Mesenchymal stem cell (in vitro differentiated cells and primary cell): ENCODE results near the gene HIKESHI.
"Not testable (repeated sequence)": the region's sequence is repeated elsewhere in the genome, so short reads cannot be mapped to it uniquely, and the experiment has no call there.

ENCODE experiments used
- DNase-seq: peaks from one replicate; pipeline ENCODE4 v3.0.0-alpha.2; 2013
- H2AFZ ChIP-seq: one replicate; pipeline ENCODE4 v1.6.1; 2013; ENCODE audit warnings: low read depth, mild to moderate bottlenecking, control low read depth, inconsistent platforms, low read length, moderate library complexity
- H2AK5ac ChIP-seq: 2 replicates; pipeline ENCODE4 v1.6.1; 2013; ENCODE audit warnings: low read length, moderate library complexity, mild to moderate bottlenecking, inconsistent platforms; ENCODE audit not compliant: severe bottlenecking
- H2BK120ac ChIP-seq: one replicate; pipeline ENCODE4 v1.6.1; 2013; ENCODE audit warnings: low read depth, mild to moderate bottlenecking, inconsistent platforms, low read length, moderate library complexity
- H2BK12ac ChIP-seq, 2 experiments: one replicate each; pipeline ENCODE4 v1.6.1; 2013; ENCODE audit warnings: inconsistent platforms in 2 of 2, low read length in 2 of 2, mild to moderate bottlenecking in 2 of 2, moderate library complexity in 2 of 2, control low read depth in 1 of 2
- H2BK15ac ChIP-seq: one replicate; pipeline ENCODE4 v1.6.1; 2013; ENCODE audit warnings: mild to moderate bottlenecking, low read depth, inconsistent platforms; ENCODE audit not compliant: poor library complexity, severe bottlenecking
- H2BK5ac ChIP-seq: 2 replicates; pipeline ENCODE4 v1.6.1; 2013; ENCODE audit warnings: low read depth, mild to moderate bottlenecking, low read length, control low read depth, inconsistent platforms; ENCODE audit not compliant: poor library complexity, severe bottlenecking
- H3K14ac ChIP-seq, 2 experiments: one replicate each; pipeline ENCODE4 v1.6.1; 2013; ENCODE audit warnings: inconsistent platforms in 2 of 2, low read length in 2 of 2, control low read depth in 1 of 2, mild to moderate bottlenecking in 1 of 2, moderate library complexity in 1 of 2
- H3K18ac ChIP-seq, 2 experiments: one replicate each; pipeline ENCODE4 v1.6.1; 2013; ENCODE audit warnings: inconsistent platforms in 2 of 2, low read length in 2 of 2, control low read depth in 1 of 2, low read depth in 1 of 2, mild to moderate bottlenecking in 1 of 2
- H3K23ac ChIP-seq, 2 experiments: one replicate each; pipeline ENCODE4 v1.6.1; 2013; ENCODE audit warnings: inconsistent platforms in 2 of 2, low read length in 2 of 2, mild to moderate bottlenecking in 2 of 2, moderate library complexity in 2 of 2, control low read depth in 1 of 2
- H3K27ac ChIP-seq: 2 replicates; pipeline ENCODE4 v1.5.1; 2013; ENCODE audit warnings: mild to moderate bottlenecking, moderate library complexity, low read length, control low read depth, inconsistent platforms; ENCODE audit not compliant: poor library complexity, severe bottlenecking
- H3K27me3 ChIP-seq, 2 experiments: 2 replicates each; pipeline versions ENCODE4 v1.6.1 to v1.7.0; 2013; ENCODE audit warnings: low read length in 2 of 2, mild to moderate bottlenecking in 2 of 2, moderate library complexity in 2 of 2, control low read depth in 1 of 2, inconsistent platforms in 1 of 2; ENCODE audit not compliant: control insufficient read depth in 1 of 2, insufficient read depth in 1 of 2
- H3K36me3 ChIP-seq, 2 experiments: 2 replicates each; pipeline versions ENCODE4 v1.6.1 to v1.7.0; 2013; ENCODE audit warnings: low read length in 2 of 2, control low read depth in 1 of 2, inconsistent platforms in 1 of 2, low read depth in 1 of 2, mild to moderate bottlenecking in 1 of 2; ENCODE audit not compliant: insufficient read depth in 2 of 2, control insufficient read depth in 1 of 2
- H3K4ac ChIP-seq, 2 experiments: one replicate each; pipeline ENCODE4 v1.6.1; 2013; ENCODE audit warnings: inconsistent platforms in 2 of 2, low read length in 2 of 2, mild to moderate bottlenecking in 2 of 2, moderate library complexity in 2 of 2, control low read depth in 1 of 2, low read depth in 1 of 2
- H3K4me1 ChIP-seq: 2 replicates; pipeline ENCODE4 v1.6.1; 2013; ENCODE audit warnings: low read depth, low read length, control low read depth; ENCODE audit not compliant: control insufficient read depth, insufficient read depth
- H3K4me2 ChIP-seq: 2 replicates; pipeline ENCODE4 v1.6.1; 2013; ENCODE audit warnings: low read length, mild to moderate bottlenecking, inconsistent platforms; ENCODE audit not compliant: poor library complexity, severe bottlenecking
- H3K4me3 ChIP-seq, 2 experiments: 2 replicates each; pipeline versions ENCODE4 v1.5.1 to v1.7.0; 2013; ENCODE audit warnings: low read length in 2 of 2, mild to moderate bottlenecking in 2 of 2, control low read depth in 1 of 2, low read depth in 1 of 2; ENCODE audit not compliant: insufficient read depth in 1 of 2
- H3K79me1 ChIP-seq: replicated peaks from 2 replicates; pipeline ENCODE4 v1.6.1; 2013; ENCODE audit warnings: mild to moderate bottlenecking, control low read depth, low read length, inconsistent platforms; ENCODE audit not compliant: poor library complexity, severe bottlenecking
- H3K9ac ChIP-seq: 2 replicates; pipeline ENCODE4 v1.7.0; 2013; ENCODE audit warnings: mild to moderate bottlenecking, low read length, moderate library complexity
- H3K9me3 ChIP-seq: 2 replicates; pipeline ENCODE4 v1.7.0; 2013; ENCODE audit warnings: mild to moderate bottlenecking, low read length; ENCODE audit not compliant: control insufficient read depth
- H4K8ac ChIP-seq: one replicate; pipeline ENCODE4 v1.6.1; 2013; ENCODE audit warnings: inconsistent platforms, mild to moderate bottlenecking, low read length, moderate library complexity
- H4K91ac ChIP-seq: one replicate; pipeline ENCODE4 v1.6.1; 2013; ENCODE audit warnings: mild to moderate bottlenecking, low read length, inconsistent platforms
- WGBS: methylation state at CpG from one replicate; pipeline ENCODE4 v1.1.7; 2013; ENCODE audit warnings: mixed read lengths; 5-methylcytosine and 5-hydroxymethylcytosine counted together

Gene HIKESHI

DNA sequence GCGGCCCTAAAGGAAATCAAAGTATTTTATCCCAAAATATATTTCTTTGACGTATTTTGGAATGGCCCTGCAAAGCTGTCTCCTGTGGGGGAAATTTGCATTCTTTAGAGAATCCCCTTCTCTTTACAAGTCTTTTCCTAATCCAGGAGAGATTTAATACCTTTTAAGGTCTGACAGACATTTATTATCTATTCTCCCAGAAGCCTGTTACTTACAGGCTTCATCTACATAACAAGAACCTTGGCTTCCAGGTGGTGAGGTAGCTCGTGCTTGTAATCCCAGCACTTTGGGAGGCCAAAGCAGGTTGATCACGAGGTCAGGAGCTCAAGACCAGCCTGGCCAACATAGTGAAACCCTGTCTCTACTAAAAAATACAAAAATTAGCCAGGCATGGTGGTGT lies 55.4 kb downstream of the HIKESHI start:
- not testable (repeated sequence) for H2AFZ ChIP-seq, H3K27ac ChIP-seq, H3K27me3 ChIP-seq, H3K14ac ChIP-seq, DNase-seq, H2BK15ac ChIP-seq, H3K18ac ChIP-seq, H3K9me3 ChIP-seq, H3K4ac ChIP-seq, H3K36me3 ChIP-seq, H3K23ac ChIP-seq, H2BK5ac ChIP-seq, H3K4me1 ChIP-seq, H2BK120ac ChIP-seq, H2BK12ac ChIP-seq, H2AK5ac ChIP-seq, H3K4me3 ChIP-seq, H3K79me1 ChIP-seq, H4K91ac ChIP-seq, H4K8ac ChIP-seq, H3K9ac ChIP-seq, H3K4me2 ChIP-seq
- WGBS: 77% methylated on average over 4 of the region's 4 CpGs

DNA sequence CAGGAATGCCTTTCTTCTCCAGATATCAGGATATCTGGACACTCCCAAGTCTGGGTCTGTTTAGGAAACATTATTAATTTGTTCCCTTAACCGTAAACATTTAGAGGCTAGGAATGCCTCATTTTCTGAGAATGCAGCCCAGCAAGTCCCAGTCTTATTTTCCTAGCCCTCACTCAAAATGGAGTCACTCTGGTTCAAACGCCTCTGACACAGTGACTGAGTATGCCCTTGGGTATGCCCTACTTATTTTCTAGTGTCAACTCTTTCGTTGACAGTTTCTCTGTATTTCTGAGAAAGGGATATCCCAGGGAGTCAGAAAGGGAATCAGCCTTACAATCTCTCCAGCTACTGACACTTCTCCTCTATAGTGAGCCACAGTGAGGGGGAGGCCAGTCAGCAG lies 56.7 kb downstream of the HIKESHI start:
- Histone ChIP-seq H3K4me2 (no peak overlapping the region), H4K8ac (no peak overlapping the region), H2BK120ac (no peak overlapping the region), H3K79me1 (no peaks in the 10 kb centered on the region), H2BK15ac (no peak overlapping the region), H2AFZ (no peak overlapping the region), H2BK12ac (no peak overlapping the region), H3K18ac (no peak overlapping the region), H2BK5ac (no peak overlapping the region), H3K9ac (no peak overlapping the region), H3K36me3 (no peaks in the 10 kb centered on the region), H3K4ac (peak overlapping the region in 1 of 2 experiments; percentile 31), H2AK5ac (no peak overlapping the region), H3K14ac (no peak overlapping the region), H3K23ac (no peak overlapping the region), H3K27ac (no peak overlapping the region), H3K4me3 (no peak overlapping the region), H4K91ac (no peak overlapping the region), H3K27me3 (no peaks in the 10 kb centered on the region), H3K4me1 (peaks cover 4% of the 10 kb centered on the region), H3K9me3 (no peaks in the 10 kb centered on the region)
- WGBS: 88% methylated on average over 3 of the region's 3 CpGs
- no peak for DNase-seq

DNA sequence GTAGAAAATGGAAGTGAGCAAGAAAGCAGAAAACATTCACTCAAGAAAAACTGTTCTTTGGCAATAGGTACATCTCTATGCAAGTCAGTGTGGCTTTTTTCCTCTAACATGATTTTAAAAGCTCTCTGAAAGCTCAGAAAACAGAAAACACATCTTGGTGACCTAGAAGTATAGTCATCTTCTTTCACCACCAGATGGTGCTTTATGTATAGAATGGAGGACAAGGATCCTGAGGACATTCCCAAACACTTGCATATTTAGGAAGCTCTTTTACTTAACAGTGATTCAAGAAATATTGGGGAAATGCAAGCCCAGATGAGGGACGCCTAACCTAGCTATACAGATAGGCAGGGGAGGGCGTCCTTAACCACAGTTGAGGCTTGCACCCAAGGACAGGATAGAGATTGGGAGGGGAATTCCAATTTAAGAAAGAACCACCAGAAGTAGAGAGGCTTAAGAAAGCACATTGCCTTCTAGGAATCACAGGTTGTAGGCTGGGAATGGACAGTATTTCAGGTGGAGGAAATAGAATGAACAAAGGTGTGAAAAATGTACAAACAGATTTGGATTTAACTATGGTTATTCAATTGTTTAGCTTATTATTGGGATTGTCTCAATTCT lies 58.8 kb downstream of the HIKESHI start:
- no peak overlapping the region for H4K91ac ChIP-seq
- no peak overlapping the region for H2BK120ac ChIP-seq
- no peak overlapping the region for H3K4me3 ChIP-seq
- no peak overlapping the region for H3K18ac ChIP-seq
- H3K23ac ChIP-seq: no peak overlapping the region
- H3K36me3 ChIP-seq: no peaks in the 10 kb centered on the region
- H3K14ac ChIP-seq: no peak overlapping the region
- DNase-seq: peak; percentile 63
- no peak overlapping the region for H2BK15ac ChIP-seq
- no peak overlapping the region for H4K8ac ChIP-seq
- no peak overlapping the region for H3K4me2 ChIP-seq
- H3K4me1 ChIP-seq: no peaks in the 10 kb centered on the region
- H2AFZ ChIP-seq: no peak overlapping the region
- no peaks in the 10 kb centered on the region for H3K9me3 ChIP-seq
- H3K27ac ChIP-seq: no peak overlapping the region
- no peak overlapping the region for H2AK5ac ChIP-seq
- no peak overlapping the region for H2BK5ac ChIP-seq
- H2BK12ac ChIP-seq: no peak overlapping the region
- H3K9ac ChIP-seq: peak overlapping the region; percentile 9
- H3K79me1 ChIP-seq: no peaks in the 10 kb centered on the region
- no peaks in the 10 kb centered on the region for H3K27me3 ChIP-seq
- WGBS: 20% methylated on average over 2 of the region's 2 CpGs
- H3K4ac ChIP-seq: no peak overlapping the region

DNA sequence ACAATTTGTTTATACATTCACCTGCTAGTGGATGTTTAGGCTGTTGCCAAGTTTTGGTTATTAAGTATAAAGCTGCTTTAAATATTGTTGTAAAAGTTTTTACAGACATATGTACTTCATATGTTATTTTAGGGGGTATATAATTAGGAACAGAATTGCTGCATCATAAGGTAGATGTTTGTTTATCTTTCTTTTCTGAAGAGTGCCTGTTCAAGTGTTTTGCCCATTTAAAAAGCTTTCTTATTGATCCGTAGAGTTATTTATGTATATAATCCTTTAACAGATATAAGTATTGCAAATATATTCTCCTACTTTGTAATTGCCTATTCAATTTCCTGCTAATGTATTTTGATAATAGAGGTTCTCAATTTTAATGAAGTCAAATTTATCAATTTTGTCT lies 61.4 kb downstream of the HIKESHI start:
- no CpG with 5 or more reads among the region's 1 CpG for WGBS
- no peak overlapping the region for H3K4me3 ChIP-seq
- H2BK15ac ChIP-seq: no peak overlapping the region

More for the DNA sequence above, 61.4 kb downstream of the HIKESHI start:
- H2BK12ac ChIP-seq: no peak overlapping the region
- H3K27ac ChIP-seq: no peak overlapping the region
- no peak overlapping the region for H2AK5ac ChIP-seq
- H3K23ac ChIP-seq: no peak overlapping the region
- no peak overlapping the region for H3K9ac ChIP-seq
- H2AFZ ChIP-seq: no peak overlapping the region
- no peak overlapping the region for H3K4me2 ChIP-seq
- no peak overlapping the region for H2BK5ac ChIP-seq
- H4K8ac ChIP-seq: no peak overlapping the region
- H3K9me3 ChIP-seq: no peaks in the 10 kb centered on the region
- no peaks in the 10 kb centered on the region for H3K36me3 ChIP-seq
- no peaks in the 10 kb centered on the region for H3K4me1 ChIP-seq
- no peak overlapping the region for H3K14ac ChIP-seq
- no peak overlapping the region for H4K91ac ChIP-seq
- H3K27me3 ChIP-seq: no peaks in the 10 kb centered on the region
- no peak overlapping the region for H3K18ac ChIP-seq
- H3K4ac ChIP-seq: no peak overlapping the region
- no peak overlapping the region for H2BK120ac ChIP-seq
- H3K79me1 ChIP-seq: no peaks in the 10 kb centered on the region
- DNase-seq: no peak
